ENCODE results near the gene PNPLA1. TPM values are rescaled to one million over a fixed set of nuclear protein-coding genes. Genes with fewer than 3 reads are reported as not detected.

Gene PNPLA1
- total and polyA plus RNA-seq, 7 donors, result 0.04 to 0.05 TPM; not detected in 5

DNA sequence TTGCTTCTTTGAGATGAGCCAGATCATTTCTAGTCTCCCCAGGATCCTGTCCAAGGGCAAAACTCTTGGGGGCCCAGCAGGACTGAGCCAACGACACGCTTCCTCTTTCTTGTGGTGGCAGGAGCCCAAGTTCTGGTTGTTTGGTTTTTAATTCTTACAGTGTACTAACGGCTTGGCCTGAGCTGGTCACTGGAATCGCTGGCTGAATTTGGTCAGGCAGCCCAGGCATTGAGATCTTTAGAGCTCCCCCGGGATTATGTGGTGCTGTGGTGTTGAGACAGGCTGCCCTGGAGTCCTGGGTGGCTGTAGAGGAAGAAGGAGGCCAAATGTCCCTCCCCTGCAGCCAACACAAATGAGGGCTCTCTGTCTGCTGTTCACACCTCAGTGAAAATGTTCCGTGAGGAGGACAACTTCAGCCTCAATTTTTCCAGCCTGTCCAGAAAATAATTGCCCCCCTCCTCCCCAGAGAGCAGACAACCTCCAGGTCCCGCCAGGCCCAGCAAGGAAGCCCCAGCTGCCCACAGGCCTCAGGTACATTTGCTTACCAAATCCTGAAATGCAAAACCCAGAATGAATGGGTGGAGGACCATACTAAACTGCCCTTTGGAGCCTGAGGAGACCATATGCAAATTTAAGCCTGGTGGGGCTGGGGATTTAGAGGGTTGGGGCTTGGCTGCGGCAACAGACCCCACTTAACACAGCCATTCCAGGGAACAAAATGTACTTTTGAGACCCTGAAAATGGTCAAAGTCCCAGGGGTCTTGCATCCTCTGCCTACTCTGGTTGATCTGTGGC, 43.2 kb downstream of the PNPLA1 start:
- no peak overlapping the region for H3K27ac ChIP-seq
- intact Hi-C loops (cut with DNase I), result no loop called here
- 48 to 61% (median 49%) methylated on average over 8 of the region's 8 CpGs for WGBS, 3 donors
- no peaks in the 10 kb centered on the region for H3K4me1 ChIP-seq
- TF ChIP-seq, protein P1, sequence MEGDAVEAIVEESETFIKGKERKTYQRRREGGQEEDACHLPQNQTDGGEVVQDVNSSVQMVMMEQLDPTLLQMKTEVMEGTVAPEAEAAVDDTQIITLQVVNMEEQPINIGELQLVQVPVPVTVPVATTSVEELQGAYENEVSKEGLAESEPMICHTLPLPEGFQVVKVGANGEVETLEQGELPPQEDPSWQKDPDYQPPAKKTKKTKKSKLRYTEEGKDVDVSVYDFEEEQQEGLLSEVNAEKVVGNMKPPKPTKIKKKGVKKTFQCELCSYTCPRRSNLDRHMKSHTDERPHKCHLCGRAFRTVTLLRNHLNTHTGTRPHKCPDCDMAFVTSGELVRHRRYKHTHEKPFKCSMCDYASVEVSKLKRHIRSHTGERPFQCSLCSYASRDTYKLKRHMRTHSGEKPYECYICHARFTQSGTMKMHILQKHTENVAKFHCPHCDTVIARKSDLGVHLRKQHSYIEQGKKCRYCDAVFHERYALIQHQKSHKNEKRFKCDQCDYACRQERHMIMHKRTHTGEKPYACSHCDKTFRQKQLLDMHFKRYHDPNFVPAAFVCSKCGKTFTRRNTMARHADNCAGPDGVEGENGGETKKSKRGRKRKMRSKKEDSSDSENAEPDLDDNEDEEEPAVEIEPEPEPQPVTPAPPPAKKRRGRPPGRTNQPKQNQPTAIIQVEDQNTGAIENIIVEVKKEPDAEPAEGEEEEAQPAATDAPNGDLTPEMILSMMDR (IDR thresholded peaks at IDR 0.05), result no peak
- ATAC-seq (no peak), DNase-seq (no peak)
- H3K27me3 ChIP-seq (ENCODE audit: insufficient read depth in 3 of 3, low read length in 2 of 3), result peaks cover 0 to 8% (median 0%) of the 10 kb centered on the region in 3 donors
- no peaks in the 10 kb centered on the region for H3K36me3 ChIP-seq (ENCODE audit: insufficient read depth in 1 of 2, low read depth in 1 of 2)
- no peaks in the 10 kb centered on the region for H3K9me3 ChIP-seq
- H3K4me3 ChIP-seq, result no peak overlapping the region

DNA sequence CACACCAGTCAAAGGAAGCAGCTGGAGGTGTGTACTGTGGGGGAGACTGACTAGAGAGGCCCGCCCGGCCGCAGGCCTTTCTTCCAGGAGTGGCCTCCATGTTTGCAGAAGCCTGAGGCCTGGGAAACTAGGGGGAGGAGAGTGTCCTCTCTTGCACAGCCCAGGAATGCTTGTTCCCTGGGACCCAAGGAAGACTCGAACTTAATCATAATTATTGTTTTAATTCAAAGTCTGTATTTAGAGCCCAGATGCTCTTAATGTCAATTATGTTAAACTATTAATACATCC, 43.7 kb downstream of the PNPLA1 start:
- Histone ChIP-seq H3K9me3 (no peaks in the 10 kb centered on the region), H3K27ac (no peak overlapping the region), H3K27me3 (ENCODE audit: insufficient read depth in 3 of 3, low read length in 2 of 3) (peaks cover 0 to 6% (median 0%) of the 10 kb centered on the region in 3 donors), H3K4me1 (no peaks in the 10 kb centered on the region), H3K36me3 (ENCODE audit: insufficient read depth in 1 of 2, low read depth in 1 of 2) (no peaks in the 10 kb centered on the region), H3K4me3 (no peak overlapping the region)
- DNase-seq (no peak), ATAC-seq (no peak)
- intact Hi-C loops (cut with DNase I), result no loop called here
- TF ChIP-seq, protein P1 (IDR thresholded peaks at IDR 0.05), result no peak
- WGBS, 3 donors, result 89 to 92% (median 92%) methylated on average over 4 of the region's 4 CpGs

- TF ChIP-seq, protein P1 (IDR thresholded peaks at IDR 0.05), result no peak
- Histone ChIP-seq H3K36me3 (ENCODE audit: insufficient read depth in 1 of 2, low read depth in 1 of 2) (no peaks in the 10 kb centered on the region), H3K27me3 (ENCODE audit: insufficient read depth in 3 of 3, low read length in 2 of 3) (peaks cover 0 to 6% (median 0%) of the 10 kb centered on the region in 3 donors), H3K27ac (no peak overlapping the region), H3K9me3 (no peaks in the 10 kb centered on the region), H3K4me1 (no peaks in the 10 kb centered on the region), H3K4me3 (no peak overlapping the region)
- DNase-seq (no peak), ATAC-seq (no peak)
- WGBS, 3 donors, result 79 to 86% (median 80%) methylated on average over 3 of the region's 3 CpGs
- intact Hi-C loops (cut with DNase I), result no loop called here
These were observed 44.6 kb downstream of the PNPLA1 start for GRCh38 chr6:36314221-36315014.

DNA sequence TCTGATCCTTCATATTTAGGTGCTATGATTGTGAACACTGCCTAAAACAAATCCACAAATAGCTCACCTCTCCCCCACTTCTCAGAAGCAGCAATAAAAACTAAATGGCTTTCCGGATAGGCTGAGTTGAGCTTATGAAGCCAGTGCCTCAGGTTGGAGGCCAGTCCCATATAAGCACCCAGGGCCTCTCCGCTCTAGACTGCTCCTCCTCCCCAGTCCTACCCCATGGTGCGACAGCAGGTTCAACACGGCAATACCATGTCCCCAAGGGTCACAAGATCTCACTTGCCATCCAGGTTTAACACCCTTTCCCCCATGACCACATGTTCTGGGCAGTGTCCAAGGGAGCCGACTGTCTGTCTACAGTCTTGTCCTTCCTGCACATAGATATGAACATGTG, 46.1 kb downstream of the PNPLA1 start:
- TF ChIP-seq, protein P1 (IDR thresholded peaks at IDR 0.05), result no peak
- Histone ChIP-seq H3K9me3 (no peaks in the 10 kb centered on the region), H3K27ac (no peak overlapping the region), H3K27me3 (ENCODE audit: insufficient read depth in 3 of 3, low read length in 2 of 3) (no peaks in the 10 kb centered on the region), H3K36me3 (ENCODE audit: insufficient read depth in 1 of 2, low read depth in 1 of 2) (no peaks in the 10 kb centered on the region), H3K4me1 (no peaks in the 10 kb centered on the region), H3K4me3 (no peak overlapping the region)
- no peak for ATAC-seq
- intact Hi-C loops (cut with DNase I), result no loop called here
- DNase-seq, result no peak
- 77 to 87% (median 82%) methylated on average over 5 of the region's 5 CpGs for WGBS, 3 donors

All from psoas muscle (tissue), 8 donors.